GM12891 (cell line): ENCODE data around the gene CRB2. TPM values are rescaled to one million over a fixed set of nuclear protein-coding genes. Genes with fewer than 3 reads are reported as not detected.

Experiments used
- DNase-seq: peaks from one replicate; pipeline ENCODE4 v3.0.0; 2011; ENCODE audit warnings: low spot score; ENCODE audit not compliant: insufficient read length
- FAIRE-seq: peaks from 2 replicates; lab custom pipeline; 2011; peaks lifted over from hg19 to GRCh38; lab: Jason Lieb, UNC
- PAX5 ChIP-seq: IDR thresholded peaks from 2 replicates; pipeline ENCODE4 v1.6.1; 2011; ENCODE audit warnings: low read length, moderate library complexity, mild to moderate bottlenecking; ENCODE audit not compliant: insufficient read depth, severe bottlenecking
- POLR2A ChIP-seq: IDR thresholded peaks from 2 replicates; pipeline ENCODE4 v1.6.1; 2011; ENCODE audit warnings: low read depth, low read length, control low read depth
- POLR2AphosphoS5 ChIP-seq: IDR thresholded peaks from 2 replicates; pipeline ENCODE4 v1.6.1; 2011; ENCODE audit warnings: low read depth, low read length, control low read depth
- POU2F2 ChIP-seq: IDR thresholded peaks from 2 replicates; pipeline ENCODE4 v1.6.1; 2011; ENCODE audit warnings: low read depth, mild to moderate bottlenecking, control low read depth, low read length, moderate library complexity
- SPI1 ChIP-seq: IDR thresholded peaks from 2 replicates; pipeline ENCODE4 v1.6.1; 2011; ENCODE audit warnings: low read depth, low read length, control low read depth
- TAF1 ChIP-seq: IDR thresholded peaks from 2 replicates; pipeline ENCODE4 v1.6.1; 2011; ENCODE audit warnings: low read depth, low read length, control low read depth
- polyA plus RNA-seq: library from polyadenylated mRNA; unstranded; fragments of >200 nt; gene quantifications from one replicate; pipeline ENCODE4 v1.2.1, GENCODE V29; 2012; ENCODE audit warnings: low read depth, missing spikeins, inconsistent platforms; ENCODE audit not compliant: missing spikeins

The CRB2 gene
- 0.53 TPM for polyA plus RNA-seq

GRCh38 chr9:123355761-123356431 is at the start of gene CRB2:
CRB2 (plus strand) TSS chr9:123356197; CDS start chr9:123356261, 64 bp downstream.
- TF ChIP-seq POU2F2 = no peak
- no peak for TF ChIP-seq POLR2A
- FAIRE-seq (no peak), DNase-seq (no peak)

DNA sequence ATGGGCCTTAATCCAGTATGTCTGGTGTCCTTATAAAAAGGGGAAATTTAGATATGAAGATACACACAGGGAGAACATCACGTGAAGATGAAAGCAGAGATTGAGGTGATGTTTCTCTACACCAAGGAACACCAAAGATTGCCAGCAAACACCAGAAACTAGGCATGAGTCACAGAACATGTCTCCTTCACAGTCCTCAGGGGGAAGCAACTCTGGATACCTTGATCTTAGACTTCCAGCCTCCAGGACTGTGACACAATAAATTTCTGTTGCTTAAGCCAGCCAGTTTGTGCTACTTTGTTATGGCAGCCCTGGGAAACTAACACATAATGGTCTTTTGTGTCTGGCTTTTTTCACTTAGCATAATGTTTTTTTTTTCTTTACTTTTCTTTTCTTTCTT is 46.4 kb upstream of the CRB2 start:
- FAIRE-seq = no peak
- TF ChIP-seq SPI1 (no peak), POLR2A (no peak), POU2F2 (no peak), TAF1 (no peak), PAX5 (no peak), POLR2AphosphoS5 (no peak)
- no peak for DNase-seq

DNA sequence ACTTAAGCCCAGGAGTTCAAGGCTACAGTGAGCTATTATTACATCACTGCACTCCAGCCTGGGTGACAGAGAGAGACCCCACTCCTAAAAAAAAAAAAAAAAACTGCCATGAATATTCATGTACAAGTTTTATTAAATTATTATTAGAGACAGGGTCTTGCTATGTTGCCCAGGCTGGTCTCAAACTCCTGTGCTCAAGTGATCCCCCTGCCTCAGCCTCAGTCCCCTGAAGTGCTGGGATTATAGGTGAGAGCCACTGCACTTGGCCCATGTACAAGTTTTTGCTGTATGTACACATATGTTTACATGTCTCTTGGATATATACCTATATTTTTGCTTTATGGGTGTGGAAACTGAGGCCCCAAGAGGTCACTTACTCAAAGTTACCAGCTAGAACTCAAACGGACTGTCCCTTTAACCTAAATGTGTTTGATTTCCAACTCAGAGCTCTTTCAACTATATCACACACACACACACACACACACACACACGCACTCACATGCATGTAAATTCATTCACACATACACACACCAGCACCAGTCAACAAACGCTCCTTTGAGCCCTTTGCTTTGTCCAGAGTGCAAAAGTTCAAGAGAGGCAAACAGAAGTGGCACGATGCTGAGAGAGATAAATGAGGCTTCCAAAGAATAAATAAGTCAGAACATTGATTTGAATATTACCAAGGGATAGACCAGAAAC is 45.3 kb upstream of the CRB2 start:
- DNase-seq (no peak), FAIRE-seq (no peak)
- TF ChIP-seq SPI1 = no peak
- no peak for TF ChIP-seq TAF1
- no peak for TF ChIP-seq PAX5
- no peak for TF ChIP-seq POLR2A
- no peak for TF ChIP-seq POLR2AphosphoS5
- TF ChIP-seq POU2F2 = no peak

DNA sequence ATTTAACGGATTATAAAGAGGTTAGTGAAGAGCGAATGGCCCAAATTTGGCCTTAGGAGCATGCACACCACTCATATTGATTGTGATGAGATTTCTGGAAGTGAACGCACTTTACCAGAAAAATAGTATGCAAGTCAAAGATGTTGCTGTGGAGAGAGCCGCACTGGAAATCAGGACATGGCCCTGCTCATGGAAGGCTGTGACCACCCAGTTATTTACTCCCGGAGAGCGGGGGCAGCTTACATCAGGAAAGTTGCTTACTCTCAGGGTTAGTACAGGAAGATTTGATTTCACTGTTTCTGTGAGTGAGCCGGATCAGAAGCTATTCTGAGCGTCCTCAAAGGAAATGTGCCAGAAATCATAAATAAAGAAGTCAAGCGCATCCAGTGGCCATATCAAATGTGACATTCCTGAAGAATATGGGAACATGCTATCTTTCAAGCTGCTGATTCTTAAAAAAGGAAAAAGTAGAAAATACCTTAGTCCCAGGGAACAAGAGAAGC is 44.7 kb upstream of the CRB2 start:
- FAIRE-seq = no peak
- no peak for TF ChIP-seq SPI1
- TF ChIP-seq PAX5 = no peak
- no peak for TF ChIP-seq POLR2AphosphoS5
- TF ChIP-seq TAF1 = no peak
- no peak for TF ChIP-seq POU2F2
- no peak for TF ChIP-seq POLR2A
- DNase-seq = no peak

DNA sequence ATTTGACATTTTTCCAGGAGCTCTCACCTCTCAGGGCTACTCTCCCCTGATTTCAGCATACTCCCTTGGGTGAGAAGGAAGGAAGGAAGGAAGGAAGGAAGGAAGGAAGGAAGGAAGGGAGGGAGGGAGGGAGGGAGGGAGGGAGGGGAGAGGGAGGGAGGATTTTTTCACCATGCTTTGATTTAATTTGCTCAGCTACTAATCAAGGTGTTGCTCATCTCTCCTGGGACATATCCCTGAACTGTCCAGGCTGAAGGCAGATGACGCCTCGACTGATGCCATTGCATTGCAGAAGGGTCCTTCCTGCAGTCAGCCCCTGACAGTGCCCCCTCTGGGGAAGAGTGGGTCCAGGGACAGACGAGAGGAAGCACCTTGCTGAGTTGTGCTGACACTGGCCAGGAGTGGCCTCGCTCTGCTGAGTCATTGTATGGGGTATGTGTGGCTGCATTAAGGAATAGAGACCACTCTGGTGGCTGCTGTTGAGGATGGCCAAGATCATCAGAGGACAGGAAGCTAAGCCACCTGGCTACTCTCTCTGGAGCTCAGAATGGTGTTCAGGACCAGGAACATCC is 43.6 kb upstream of the CRB2 start:
- no peak for TF ChIP-seq SPI1
- no peak for TF ChIP-seq PAX5
- TF ChIP-seq POU2F2 = no peak
- TF ChIP-seq POLR2A = no peak
- TF ChIP-seq TAF1 = no peak
- TF ChIP-seq POLR2AphosphoS5 = no peak
- FAIRE-seq = no peak
- DNase-seq = no peak

GRCh38 chr9:123314617-123315016 is 41.4 kb upstream of the CRB2 start:
- TF ChIP-seq SPI1 (no peak), POLR2A (no peak), POLR2AphosphoS5 (no peak), TAF1 (no peak), POU2F2 (no peak), PAX5 (no peak)
- DNase-seq = no peak
- FAIRE-seq = no peak

DNA sequence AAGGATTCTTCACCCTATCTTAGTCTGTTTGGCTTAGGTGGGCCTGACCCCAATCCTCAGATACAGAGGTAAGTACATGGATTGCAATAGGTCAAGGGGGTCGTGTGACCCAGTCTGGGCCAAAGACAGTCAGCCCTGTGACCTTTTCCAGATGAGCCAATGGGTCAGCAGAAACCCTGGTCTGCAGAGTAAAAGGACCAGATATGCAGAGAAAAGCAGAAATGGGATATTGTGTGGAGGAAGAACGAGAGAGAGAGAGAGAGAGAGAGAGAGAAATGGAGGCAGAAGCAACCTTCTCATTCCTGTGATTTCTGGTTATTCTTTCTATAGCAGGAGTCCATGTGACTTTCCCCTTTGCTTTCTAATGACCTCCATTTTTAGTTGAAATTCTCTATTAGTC is 40.4 kb upstream of the CRB2 start:
- TF ChIP-seq PAX5 (no peak), POLR2A (no peak), POU2F2 (no peak), POLR2AphosphoS5 (no peak), TAF1 (no peak), SPI1 (no peak)
- DNase-seq (no peak), FAIRE-seq (no peak)

DNA sequence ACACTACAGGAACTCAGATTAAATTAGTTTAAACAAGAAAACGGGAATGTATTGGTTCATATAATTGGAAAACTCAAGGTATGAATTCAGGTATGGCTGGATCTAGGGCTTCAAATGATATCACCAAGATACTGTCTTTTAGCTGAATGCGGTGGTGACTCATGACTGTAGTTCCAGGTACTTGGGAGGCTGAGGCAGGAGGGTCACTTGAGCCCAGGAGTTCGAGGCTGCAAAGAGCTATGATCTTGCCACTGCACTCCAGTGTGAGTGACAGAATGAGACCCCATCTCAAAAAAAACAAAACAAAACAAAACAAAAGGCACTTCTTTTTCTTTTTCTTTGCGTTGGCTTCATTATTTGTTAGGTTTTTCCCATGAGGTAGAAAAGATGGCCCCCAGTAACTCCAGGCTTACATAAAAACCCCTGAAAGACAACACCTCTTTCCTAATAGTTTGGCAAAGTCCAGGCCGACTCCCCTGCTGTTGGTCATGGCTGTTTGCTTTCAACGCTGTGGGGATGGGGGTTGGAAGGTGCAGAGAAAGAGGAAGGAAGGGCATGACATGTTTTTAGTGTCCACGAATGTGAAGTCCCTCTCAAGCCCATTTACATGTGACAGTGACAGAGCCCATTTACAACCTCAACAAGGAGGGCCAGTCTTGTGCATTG is 39.8 kb upstream of the CRB2 start:
- FAIRE-seq (no peak), DNase-seq (no peak)
- no peak for TF ChIP-seq POLR2AphosphoS5
- 0 out of 2 replicates have a peak, but pooled peaks have one; percentile 11 for TF ChIP-seq SPI1

GRCh38 chr9:123318202-123318601 is 37.8 kb upstream of the CRB2 start:
- TF ChIP-seq POLR2AphosphoS5 (no peak), SPI1 (no peak), TAF1 (no peak), POLR2A (no peak), PAX5 (no peak), POU2F2 (no peak)
- peak; percentile 93 for FAIRE-seq

More at GRCh38 chr9:123318202-123318601, 37.8 kb upstream of the CRB2 start:
- DNase-seq = peak; percentile 54
